HAP-1 (cell line): ENCODE measurements around the gene ZNF195.
A peak's percentile ranks its signal among the peaks of the same experiment; 100 is the strongest.
"Not testable (repeated sequence)": the region's sequence is repeated elsewhere in the genome, so short reads cannot be mapped to it uniquely, and the experiment has no call there.

Experiments
- DNase-seq, 2 experiments: peaks; one replicate each; pipeline ENCODE4 v3.0.0-alpha.2; 2016 to 2020; ENCODE audit warnings: low spot score in 2 of 2
- H3K27me3 ChIP-seq: fragments of 250-450 bp; sonication (Bioruptor Pico); 2 replicates; pipeline ENCODE4 v1.5.1; 2020; ENCODE audit warnings: low read depth, mild to moderate bottlenecking, moderate library complexity
- H3K36me3 ChIP-seq: fragments of 250-450 bp; sonication (Bioruptor Pico); replicated peaks from 2 replicates; pipeline ENCODE4 v1.5.1; 2020; ENCODE audit warnings: mild to moderate bottlenecking
- H3K4me1 ChIP-seq: fragments of 250-450 bp; sonication (Bioruptor Pico); 2 replicates; pipeline ENCODE4 v1.5.1; 2020; ENCODE audit warnings: mild to moderate bottlenecking
- H3K4me3 ChIP-seq: fragments of 250-450 bp; sonication (Bioruptor Pico); 2 replicates; pipeline ENCODE4 v1.5.1; 2020; ENCODE audit warnings: mild to moderate bottlenecking, moderate library complexity
- H3K9me3 ChIP-seq: fragments of 250-450 bp; sonication (Bioruptor Pico); 2 replicates; pipeline ENCODE4 v1.5.1; 2020; ENCODE audit warnings: mild to moderate bottlenecking, moderate library complexity
- in situ Hi-C: fragments of 300-500 bp; cut with MboI; formaldehyde crosslinking; loops from 3 replicates; pipeline ENCODE4 v1.14.3; 2020; ENCODE audit warnings: low sequenced_read_pairs, inconsistent platforms, mixed read lengths

Gene ZNF195

DNA sequence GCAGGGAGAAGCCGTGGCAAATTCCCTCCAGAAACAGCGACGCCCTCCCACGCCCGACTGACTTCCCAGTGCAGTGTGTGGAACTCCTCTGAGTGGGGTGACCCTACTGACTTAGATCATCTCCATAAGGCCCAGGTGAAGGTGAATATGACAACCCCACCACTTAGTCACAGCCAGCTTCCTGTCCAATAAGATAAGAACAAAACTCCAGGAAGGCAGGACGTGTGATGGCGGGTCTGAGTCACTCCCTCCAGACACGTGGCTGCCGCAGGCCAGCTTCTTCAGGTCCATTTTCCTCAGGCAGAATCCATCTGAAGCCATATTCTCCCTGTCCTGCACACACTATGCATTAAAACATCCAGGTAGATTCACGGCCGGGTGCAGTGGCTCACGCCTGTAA lies 48.9 kb downstream of the ZNF195 start:
- H3K4me3 ChIP-seq, H3K36me3 ChIP-seq, in situ Hi-C loops, H3K4me1 ChIP-seq, H3K9me3 ChIP-seq, H3K27me3 ChIP-seq, DNase-seq: not testable (repeated sequence)

DNA sequence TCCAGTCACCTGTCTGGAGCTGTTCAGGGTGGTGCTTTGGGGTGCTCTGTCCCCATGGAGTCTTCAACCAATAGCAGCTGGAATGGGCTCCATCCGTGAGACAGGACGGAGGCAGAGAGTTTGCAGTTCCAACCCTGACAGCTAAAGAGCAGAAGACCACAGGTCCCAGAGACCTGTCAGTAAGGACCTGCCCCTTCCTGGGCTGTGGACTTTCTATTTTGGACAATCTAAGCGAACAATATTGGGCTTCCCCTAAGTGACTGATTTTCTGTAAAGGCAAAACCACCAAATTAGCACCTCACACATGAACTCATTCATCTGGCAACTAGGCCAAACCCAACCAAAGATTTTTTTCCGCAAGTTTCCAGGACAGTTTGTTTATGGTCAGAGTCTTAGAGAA lies 50.4 kb downstream of the ZNF195 start:
- H3K27me3 ChIP-seq, H3K9me3 ChIP-seq, H3K4me1 ChIP-seq, DNase-seq, H3K4me3 ChIP-seq, in situ Hi-C loops, H3K36me3 ChIP-seq: not testable (repeated sequence)

DNA sequence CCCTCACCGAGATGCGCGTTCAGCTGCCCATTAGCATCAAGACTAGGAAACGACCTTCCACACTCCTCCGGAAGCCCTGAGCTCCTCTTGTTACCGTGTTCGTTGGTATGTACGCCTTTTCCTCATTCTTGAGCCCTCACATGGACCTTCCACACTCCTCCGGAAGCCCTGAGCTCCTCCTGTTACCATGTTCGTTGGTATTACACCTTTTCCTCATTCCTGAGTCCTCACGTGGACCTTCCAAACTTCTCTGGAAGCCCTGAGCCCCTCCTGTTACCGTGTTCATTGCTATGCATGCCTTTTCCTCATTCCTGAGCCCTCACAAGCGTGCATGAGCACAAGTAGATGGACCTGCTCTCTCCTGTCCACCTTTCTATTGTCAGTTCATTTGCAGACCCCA lies 52.5 kb downstream of the ZNF195 start:
- H3K4me3 ChIP-seq, H3K36me3 ChIP-seq, H3K27me3 ChIP-seq, H3K4me1 ChIP-seq, DNase-seq, in situ Hi-C loops, H3K9me3 ChIP-seq: not testable (repeated sequence)

DNA sequence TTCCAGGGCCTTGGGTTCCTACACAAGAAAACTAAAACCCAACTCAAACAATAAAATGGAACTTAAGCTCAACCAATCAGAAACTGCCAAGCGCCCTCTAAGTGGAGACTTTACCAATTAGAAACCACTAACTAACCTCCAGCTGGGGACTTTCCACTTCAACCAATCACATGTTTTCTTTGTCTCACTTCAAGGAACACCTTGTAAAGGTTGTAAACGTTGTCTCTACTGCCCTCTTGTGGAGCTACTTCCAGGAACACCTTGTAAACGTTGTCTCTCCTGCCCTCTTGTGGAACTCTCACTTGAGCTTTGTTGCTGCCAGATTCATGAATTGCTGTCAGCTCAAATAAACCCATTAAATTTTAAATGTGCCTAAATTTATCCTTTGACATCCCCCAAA lies 54.2 kb downstream of the ZNF195 start:
- H3K4me3 ChIP-seq, H3K27me3 ChIP-seq, H3K36me3 ChIP-seq, H3K4me1 ChIP-seq, H3K9me3 ChIP-seq, in situ Hi-C loops: not testable (repeated sequence)
- DNase-seq, result peak in 1 of 2 experiments; percentile 11
